Peyer's patch (tissue), 4 donors: ENCODE results near the gene DVL1. TPM values are rescaled to one million over a fixed set of nuclear protein-coding genes. Genes with fewer than 3 reads are reported as not detected.

Experiments
- DNase-seq, 3 donors: peaks; one replicate each; pipeline ENCODE4 v3.0.0-alpha.2; 2017 to 2019
- H3K27ac ChIP-seq, 4 donors: fragments of 200-600 bp; sonication (generic); one replicate each; pipeline ENCODE4 v1.5.1; 2016 to 2019
- H3K27me3 ChIP-seq, 2 donors: fragments of 200-600 bp; sonication (generic); one replicate each; pipeline ENCODE4 v1.5.1; 2019
- H3K36me3 ChIP-seq, 3 donors: fragments of 200-600 bp; sonication (generic); one replicate each; pipeline ENCODE4 v1.5.1; 2016 to 2019
- H3K4me1 ChIP-seq, 4 donors: fragments of 200-600 bp; sonication (generic); one replicate each; pipeline ENCODE4 v1.5.1; 2016 to 2019
- H3K4me3 ChIP-seq, 4 donors: fragments of 200-600 bp; sonication (generic); 1 replicate in 3 of 4; 2 replicates in 1 of 4; pipeline ENCODE4 v1.5.1; 2016 to 2019; ENCODE audit warnings: mild to moderate bottlenecking in 1 of 4
- H3K9me3 ChIP-seq, 4 donors: fragments of 200-600 bp; sonication (generic); one replicate each; pipeline ENCODE4 v1.5.1; 2016 to 2019; ENCODE audit warnings: mild to moderate bottlenecking in 1 of 4
- CTCF ChIP-seq, 6 experiments: fragments of 450-650 bp in 4 of 6; fragments of 200-600 bp in 2 of 6; sonication (generic) in 1 of 6; IDR thresholded peaks; one replicate each; pipeline ENCODE4 v1.5.1; 2017 to 2019; ENCODE audit warnings: antibody characterized with exemption in 6 of 6, mild to moderate bottlenecking in 3 of 6, moderate library complexity in 1 of 6
- POLR2A ChIP-seq, 2 donors: fragments of 450-650 bp; IDR thresholded peaks; one replicate each; pipeline ENCODE4 v1.5.1; 2017; ENCODE audit warnings: antibody characterized with exemption in 2 of 2, mild to moderate bottlenecking in 2 of 2, moderate library complexity in 2 of 2
- total RNA-seq, 4 donors: library from RNA; depleted of rRNA; stranded (reverse); fragments of >200 nt; gene quantifications; one replicate each; pipeline ENCODE4 v1.1.0, GENCODE V29; 2016

Gene DVL1
- total RNA-seq, 4 donors from 2014 or later, result 76.0 to 196 (median 164) TPM

GRCh38 chr1:1305300-1306069 lies 43.7 kb downstream of the DVL1 start:
- peak; percentile 78 to 90 (median 82) for DNase-seq
- peaks cover 0 to 4% (median 0%) of the 10 kb centered on the region in 3 donors for H3K36me3 ChIP-seq
- TF ChIP-seq POLR2A (IDR thresholded peaks at IDR 0.05) (peak in 1 of 2 donors; percentile 1), CTCF (IDR thresholded peaks at IDR 0.05) (peak in 4 of 6 experiments; percentile 2 to 25 (median 18))
- H3K9me3 ChIP-seq, result no peaks in the 10 kb centered on the region
- peak overlapping the region; percentile 32 to 96 (median 78) for H3K4me3 ChIP-seq
- H3K4me1 ChIP-seq, result peaks cover 12 to 54% (median 38%) of the 10 kb centered on the region in 4 donors
- peak overlapping the region; percentile 69 to 94 (median 78) for H3K27ac ChIP-seq
- no peaks in the 10 kb centered on the region for H3K27me3 ChIP-seq

GRCh38 chr1:1304331-1305299 lies 44.6 kb downstream of the DVL1 start:
- H3K9me3 ChIP-seq, result no peaks in the 10 kb centered on the region

GRCh38 chr1:1303736-1304135 lies 45.5 kb downstream of the DVL1 start:
- Histone ChIP-seq H3K27ac (peak overlapping the region in 2 of 4 donors; percentile 9 to 74), H3K4me1 (peaks cover 12 to 39% (median 30%) of the 10 kb centered on the region in 4 donors), H3K27me3 (no peaks in the 10 kb centered on the region), H3K36me3 (no peaks in the 10 kb centered on the region), H3K9me3 (no peaks in the 10 kb centered on the region), H3K4me3 (no peak overlapping the region)
- TF ChIP-seq POLR2A (IDR thresholded peaks at IDR 0.05) (no peak), CTCF (IDR thresholded peaks at IDR 0.05) (no peak)
- no peak for DNase-seq

More at GRCh38 chr1:1304331-1305299, 44.6 kb downstream of the DVL1 start:
- DNase-seq, result peak; percentile 37 to 81 (median 80)
- Histone ChIP-seq H3K27ac (peak overlapping the region; percentile 69 to 94 (median 78)), H3K27me3 (no peaks in the 10 kb centered on the region), H3K36me3 (no peaks in the 10 kb centered on the region), H3K4me3 (peak overlapping the region; percentile 32 to 96 (median 78)), H3K4me1 (peaks cover 12 to 47% (median 37%) of the 10 kb centered on the region in 4 donors)
- TF ChIP-seq POLR2A (IDR thresholded peaks at IDR 0.05), result no peak
- no peak for TF ChIP-seq CTCF (IDR thresholded peaks at IDR 0.05)

GRCh38 chr1:1302951-1303509 lies 46.2 kb downstream of the DVL1 start:
- Histone ChIP-seq H3K27ac (no peak overlapping the region), H3K27me3 (no peaks in the 10 kb centered on the region), H3K4me3 (no peak overlapping the region), H3K9me3 (no peaks in the 10 kb centered on the region), H3K4me1 (peaks cover 12 to 39% (median 30%) of the 10 kb centered on the region in 4 donors), H3K36me3 (peaks cover 0 to 2% (median 0%) of the 10 kb centered on the region in 3 donors)
- no peak for TF ChIP-seq POLR2A (IDR thresholded peaks at IDR 0.05)
- DNase-seq, result no peak

- TF ChIP-seq CTCF (IDR thresholded peaks at IDR 0.05) (peak in 2 of 6 experiments; percentile 17 to 29), POLR2A (IDR thresholded peaks at IDR 0.05) (no peak)
These were observed 47.2 kb downstream of the DVL1 start for GRCh38 chr1:1302006-1302430.

More at GRCh38 chr1:1302006-1302430, 47.2 kb downstream of the DVL1 start:
- no peak overlapping the region for H3K4me3 ChIP-seq
- H3K27ac ChIP-seq, result no peak overlapping the region
- H3K9me3 ChIP-seq, result no peaks in the 10 kb centered on the region
- peaks cover 12 to 37% (median 27%) of the 10 kb centered on the region in 4 donors for H3K4me1 ChIP-seq
- no peaks in the 10 kb centered on the region for H3K27me3 ChIP-seq
- DNase-seq, result no peak
- peaks cover 0 to 5% (median 0%) of the 10 kb centered on the region in 3 donors for H3K36me3 ChIP-seq
